NCI-H1092 treated with DMSO at 0.1 percent for 48 hours (cell line): ENCODE measurements around the gene SAMD3.
"Not testable (repeated sequence)": the region's sequence is repeated elsewhere in the genome, so short reads cannot be mapped to it uniquely, and the experiment has no call there.

Source experiments
- DNase-seq: peaks from one replicate; lab custom pipeline; 2025; lab: John Stamatoyannopoulos, UW

The SAMD3 gene

DNA sequence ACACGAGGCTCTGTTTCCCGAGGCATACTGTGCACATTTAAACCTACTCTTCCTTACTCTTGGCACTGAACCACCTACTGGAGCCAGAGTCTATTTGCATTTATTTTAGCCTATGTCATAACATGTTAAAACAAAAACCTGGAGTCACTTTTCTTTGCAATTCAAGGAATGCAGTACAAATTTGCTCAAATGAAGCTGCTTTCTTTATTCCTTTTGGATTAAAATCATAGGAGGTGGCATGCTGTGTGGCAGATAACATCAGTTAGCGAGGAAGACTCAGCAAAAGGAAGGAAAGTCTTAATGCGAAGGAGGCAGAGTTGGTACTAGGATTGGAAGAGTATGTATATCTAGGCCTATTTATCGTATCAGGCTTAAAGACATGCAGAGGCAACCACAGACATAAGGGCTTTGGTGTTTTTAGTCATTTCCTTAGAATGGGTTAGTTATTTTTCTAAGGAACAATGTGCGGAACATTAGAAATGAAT lies 92.9 kb downstream of the SAMD3 start:
- DNase-seq = no peak

DNA sequence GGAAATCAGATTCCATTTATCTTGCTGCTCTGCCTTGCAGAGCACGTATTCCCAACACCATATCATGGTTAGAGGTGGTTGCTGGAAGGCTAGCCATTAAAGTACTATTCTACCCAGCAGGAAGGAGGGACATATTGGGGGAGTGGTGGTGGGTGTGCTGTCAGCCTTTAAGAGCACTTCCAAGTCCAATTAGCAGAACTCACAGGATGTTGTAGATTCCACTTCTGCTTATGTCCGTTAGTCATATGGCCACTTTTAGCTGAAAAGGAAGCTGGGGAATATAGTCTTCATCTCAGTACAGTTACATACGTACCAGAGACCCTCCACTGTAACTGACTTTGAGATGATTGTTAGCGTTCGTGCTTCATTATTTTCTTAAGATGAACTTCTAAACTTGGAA lies 94.4 kb downstream of the SAMD3 start:
- no peak for DNase-seq

DNA sequence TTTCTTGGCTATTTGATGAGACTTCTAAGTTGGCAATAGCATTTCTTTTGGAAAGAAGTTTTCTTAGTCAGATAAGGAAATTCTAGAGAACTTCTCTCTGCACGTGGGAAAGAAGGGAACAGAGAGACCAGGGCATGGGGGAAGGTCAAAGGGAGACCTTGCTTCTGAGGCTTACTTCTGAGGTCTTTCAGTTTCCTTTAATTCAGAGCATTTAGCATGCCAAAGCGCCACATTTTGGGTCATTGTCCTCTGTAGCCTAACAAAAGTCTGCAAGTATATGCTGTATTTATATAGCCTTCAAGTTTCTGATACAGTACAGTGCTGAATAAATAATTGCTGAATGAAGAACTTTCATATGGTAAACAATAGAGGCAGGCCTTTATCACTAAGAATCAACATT lies 95.6 kb downstream of the SAMD3 start:
- DNase-seq = no peak

DNA sequence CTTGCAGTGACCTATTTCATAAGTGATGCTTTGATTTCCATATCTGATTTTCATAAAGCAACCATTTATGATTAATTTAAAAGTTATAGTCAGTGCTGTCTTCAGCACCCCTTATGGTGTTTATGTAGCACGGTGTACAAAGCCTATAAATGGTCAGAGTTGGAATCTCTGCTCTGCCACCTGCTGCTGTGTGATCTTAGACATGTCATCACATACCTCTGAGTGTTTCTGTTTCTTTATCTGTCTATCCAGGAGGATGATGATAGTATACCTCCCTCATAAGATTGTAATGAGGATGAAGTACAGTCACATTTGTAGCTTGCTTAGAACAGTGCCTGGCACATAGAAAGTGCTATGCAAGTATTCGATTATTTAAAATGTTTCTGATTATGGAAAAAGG lies 100.5 kb downstream of the SAMD3 start:
- DNase-seq = no peak

DNA sequence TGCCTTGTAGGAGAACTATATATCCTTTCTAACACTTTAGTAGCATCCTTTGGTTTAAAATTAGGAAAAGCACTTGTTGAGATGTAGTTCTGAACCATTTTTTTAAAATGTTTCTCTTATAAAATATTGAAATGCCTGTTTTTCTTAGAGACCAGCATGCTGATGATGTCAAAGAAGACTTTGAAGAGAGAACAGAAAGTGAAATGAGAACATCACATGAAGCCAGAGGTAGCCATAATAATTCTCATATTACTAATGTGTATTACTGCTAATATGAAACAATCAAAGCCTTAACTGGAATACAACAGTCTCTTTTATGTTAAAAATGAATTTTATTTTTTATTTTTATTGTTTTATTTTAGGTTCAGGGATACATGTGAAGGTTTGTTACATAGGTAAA lies 102.0 kb downstream of the SAMD3 start:
- DNase-seq = no peak

DNA sequence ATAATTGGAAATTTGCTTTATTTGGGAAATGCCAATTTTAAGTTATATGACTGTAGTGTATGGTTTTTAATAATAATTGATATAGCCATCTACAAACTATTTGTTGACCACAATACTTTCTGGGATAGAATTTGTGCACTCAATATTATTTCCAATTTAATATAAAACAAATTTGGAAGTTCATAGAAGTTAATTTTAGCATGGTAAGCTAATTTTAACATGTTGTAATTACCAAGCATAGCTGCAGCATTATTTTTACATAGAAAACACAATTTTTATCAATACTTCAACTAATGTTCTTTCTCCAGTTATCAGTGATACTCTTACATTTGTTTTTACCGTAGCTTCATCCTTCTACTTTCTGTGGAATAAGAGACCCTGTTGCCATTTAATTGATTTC lies 103.5 kb downstream of the SAMD3 start:
- DNase-seq = no peak

DNA sequence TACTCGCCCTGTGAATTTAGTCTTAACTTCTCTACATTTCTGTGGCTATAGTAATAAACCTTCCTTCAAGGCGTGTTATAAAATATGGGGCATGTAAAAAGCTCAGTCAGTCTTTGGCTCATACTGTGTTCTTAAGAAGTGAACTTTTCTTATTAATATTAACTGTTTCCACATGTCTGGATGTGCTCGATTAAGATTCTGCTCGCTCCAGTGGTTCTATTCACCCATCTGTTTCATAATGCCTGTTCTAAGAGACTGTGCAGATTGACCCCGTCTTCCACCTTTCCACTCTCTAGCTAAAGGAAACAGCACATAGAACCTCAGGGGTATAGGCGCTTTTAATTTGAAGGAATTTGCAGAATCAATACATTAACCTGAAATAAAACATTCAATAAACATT lies 104.5 kb downstream of the SAMD3 start:
- DNase-seq = no peak

DNA sequence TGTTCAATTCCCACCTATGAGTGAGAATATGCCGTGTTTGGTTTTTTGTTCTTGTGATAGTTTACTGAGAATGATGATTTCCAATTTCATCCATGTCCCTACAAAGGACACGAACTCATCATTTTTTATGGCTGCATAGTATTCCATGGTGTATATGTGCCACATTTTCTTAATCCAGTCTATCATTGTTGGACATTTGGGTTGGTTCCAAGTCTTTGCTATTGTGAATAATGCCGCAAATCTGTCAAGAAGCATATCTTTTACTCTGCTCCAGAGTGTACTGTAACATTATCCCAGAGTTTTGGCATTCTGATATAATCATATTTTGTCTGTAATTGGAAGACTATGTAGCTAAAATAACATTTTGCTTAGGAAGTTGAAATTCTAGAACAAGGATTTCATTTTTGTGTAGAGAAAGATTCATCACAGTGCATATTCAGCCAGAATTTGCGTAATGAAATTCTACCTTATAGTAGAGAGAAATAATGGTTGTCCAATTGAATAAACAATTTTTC lies 105.5 kb downstream of the SAMD3 start:
- not testable (repeated sequence) for DNase-seq

DNA sequence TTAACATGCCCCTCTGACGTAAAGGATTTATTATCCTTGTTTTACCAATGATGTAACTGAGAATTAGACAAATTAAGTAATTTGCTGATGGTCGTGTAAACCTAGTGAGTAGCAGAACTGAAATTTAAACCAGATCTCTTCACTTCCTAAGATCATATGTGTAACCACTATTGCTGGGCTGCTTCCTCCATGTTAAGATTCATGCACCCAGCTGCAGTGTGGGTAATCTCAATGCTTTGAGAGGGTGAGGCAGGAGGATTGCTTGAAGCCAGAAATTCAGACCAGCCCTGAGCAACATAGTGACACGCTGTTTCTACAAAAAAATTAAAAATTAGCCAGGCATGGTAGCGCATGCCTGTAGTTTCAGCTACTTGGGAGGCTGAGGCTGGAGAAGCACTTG lies 106.5 kb downstream of the SAMD3 start:
- no peak for DNase-seq

DNA sequence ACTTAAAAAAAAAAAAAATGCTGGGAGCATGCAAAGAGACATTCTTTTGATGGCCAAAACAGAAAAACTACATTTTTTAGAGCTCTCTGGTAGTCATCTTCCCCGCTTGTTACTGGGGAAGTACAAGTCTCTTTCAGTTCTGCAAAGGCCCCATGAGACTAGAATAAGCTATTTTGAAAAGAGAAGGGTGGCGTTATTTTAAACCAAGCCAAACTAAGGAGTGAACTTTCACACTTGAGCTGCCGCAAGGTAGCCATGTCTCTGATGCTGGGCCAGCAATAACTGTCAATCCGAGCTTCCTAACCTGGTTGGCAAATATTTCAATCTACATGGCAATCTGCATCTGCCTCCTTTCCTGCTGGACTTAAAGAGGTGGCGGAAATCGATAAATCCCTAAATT lies 107.7 kb downstream of the SAMD3 start:
- no peak for DNase-seq

DNA sequence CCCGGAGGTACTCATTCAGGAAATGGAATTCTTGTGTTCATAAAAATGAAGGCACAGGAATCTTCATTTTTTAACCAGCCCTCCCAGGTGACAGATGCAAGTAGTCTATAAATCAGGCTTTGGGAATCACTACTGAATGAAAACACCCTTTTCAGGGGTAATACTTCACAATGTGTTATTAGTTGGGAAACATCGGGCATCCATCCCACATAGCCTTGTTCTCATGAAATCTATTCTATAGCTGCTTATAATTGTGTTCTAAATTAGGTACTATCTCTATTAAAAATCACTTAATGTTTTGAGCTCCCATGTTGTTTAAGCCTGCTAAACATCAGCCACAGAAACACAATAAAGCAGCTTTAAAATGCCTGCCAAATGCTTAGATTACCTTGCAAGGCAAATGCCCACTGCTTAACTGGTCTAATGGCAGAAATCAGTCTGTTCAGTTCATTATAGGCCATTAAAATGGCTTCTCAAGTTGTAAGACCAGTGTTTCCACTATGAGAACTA lies 109.5 kb downstream of the SAMD3 start:
- DNase-seq = no peak

DNA sequence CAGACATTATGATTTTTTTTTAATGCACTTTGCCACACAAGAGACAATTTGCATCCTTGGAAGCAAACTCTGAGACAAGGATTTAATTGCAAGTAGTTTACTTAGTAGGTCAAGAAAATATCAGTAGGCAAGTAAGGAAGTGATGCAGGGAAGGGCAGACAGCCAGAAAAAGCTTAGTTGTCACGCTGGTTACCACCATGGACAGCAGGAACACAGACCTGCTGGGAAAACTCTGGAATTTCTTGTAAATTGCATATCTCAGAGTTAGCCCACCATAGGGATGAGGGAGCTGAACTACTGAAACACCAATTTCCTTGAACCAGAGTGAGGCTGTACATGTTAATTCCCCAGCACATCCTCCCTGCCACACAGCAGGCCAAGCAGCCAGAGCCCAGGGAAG lies 111.7 kb downstream of the SAMD3 start:
- DNase-seq = no peak

DNA sequence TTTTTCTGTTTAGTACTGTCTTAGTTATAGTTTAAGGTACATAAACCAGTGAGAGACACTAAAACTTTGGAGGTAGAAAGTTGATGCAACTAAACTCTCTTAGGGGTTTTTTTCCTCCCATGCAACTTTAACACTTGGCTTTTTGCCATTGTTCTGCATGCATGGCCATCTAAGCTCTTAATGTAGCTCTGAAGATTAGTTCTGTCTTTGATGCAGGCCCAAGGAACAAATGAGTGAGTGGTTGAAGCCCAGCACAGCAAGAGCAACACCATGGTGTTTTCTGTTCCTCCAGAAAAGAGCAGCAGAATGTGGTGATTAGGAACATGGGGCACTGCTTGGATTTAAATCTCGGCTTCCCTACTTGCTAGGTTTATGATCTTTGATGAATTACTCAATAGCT lies 115.0 kb downstream of the SAMD3 start:
- no peak for DNase-seq

DNA sequence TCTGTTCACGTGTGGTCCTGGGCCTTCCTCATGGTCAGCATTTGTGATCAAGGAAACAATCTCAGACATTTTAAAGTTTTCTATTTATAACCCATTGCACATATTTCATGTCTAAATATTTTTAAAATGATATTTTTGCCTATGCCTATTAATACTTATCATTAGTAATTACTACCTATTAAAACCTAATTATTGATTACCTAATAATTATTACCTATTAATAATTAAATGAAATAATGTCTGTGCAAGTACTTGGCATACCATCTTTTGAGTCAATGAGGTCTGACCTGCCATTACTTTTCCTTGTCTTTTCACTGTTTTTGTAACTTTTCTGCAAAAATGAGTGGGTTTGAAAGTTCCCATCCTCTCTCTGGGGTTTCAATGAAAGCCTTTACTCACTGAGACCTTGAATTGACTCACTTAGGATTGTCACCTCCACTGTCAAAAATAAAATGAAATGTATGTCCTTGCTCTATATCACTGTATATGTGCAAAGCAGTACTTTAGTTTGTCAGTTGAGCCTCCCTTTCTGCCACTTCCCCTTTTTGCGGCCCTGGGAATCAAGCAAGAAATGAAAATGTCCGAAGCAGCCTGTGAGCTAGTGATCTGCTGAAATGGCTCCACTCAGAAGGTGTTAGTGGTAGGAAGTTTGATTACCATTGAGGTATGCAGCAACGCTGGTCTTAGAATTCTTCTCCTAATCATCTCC lies 116.6 kb downstream of the SAMD3 start:
- DNase-seq = no peak

DNA sequence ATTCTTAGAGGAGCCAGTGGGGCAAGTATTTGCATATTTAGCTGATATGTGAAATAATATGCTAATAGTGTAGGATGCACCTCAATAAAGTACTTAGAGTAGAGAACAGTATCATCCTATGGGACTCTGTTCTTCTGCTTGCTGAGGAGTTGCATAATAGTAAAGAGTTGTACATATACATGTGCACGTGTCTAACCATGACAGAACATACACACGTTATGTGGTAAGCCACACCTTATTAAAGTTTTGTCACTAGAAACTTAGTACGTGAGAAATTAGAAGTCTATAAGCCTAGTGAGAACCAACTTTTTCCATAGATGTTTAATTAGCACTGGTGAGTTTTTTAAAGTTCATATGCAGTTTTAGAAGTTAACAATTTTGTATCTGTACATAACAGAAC lies 123.6 kb downstream of the SAMD3 start:
- DNase-seq = no peak

DNA sequence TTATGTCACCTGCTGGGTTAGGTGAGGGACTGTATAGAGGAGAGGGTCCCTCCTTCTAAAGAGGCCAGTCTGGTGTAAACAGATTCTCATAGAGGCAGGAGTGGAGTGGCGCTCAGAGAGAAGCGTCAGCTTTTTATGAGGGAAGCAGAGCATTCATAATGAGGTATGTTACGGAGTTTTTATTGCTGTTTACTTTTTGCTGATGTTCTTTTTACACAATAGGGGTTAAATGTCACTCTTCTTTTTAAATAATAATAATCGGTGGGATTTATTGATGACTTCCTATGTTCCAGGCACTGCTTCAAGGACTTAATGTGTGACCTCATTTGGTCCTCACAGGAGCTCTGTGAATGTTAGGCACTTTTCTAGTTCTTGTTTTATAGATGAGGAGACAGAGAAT lies 124.4 kb downstream of the SAMD3 start:
- no peak for DNase-seq
